ENCODE data around the gene METRN. TPM values are rescaled to one million over a fixed set of nuclear protein-coding genes. Genes with fewer than 3 reads are reported as not detected.
"Not testable (repeated sequence)": the region's sequence is repeated elsewhere in the genome, so short reads cannot be mapped to it uniquely, and the experiment has no call there.

Gene METRN
- total RNA-seq, 1 experiment from 2014 or later = 119 TPM

DNA sequence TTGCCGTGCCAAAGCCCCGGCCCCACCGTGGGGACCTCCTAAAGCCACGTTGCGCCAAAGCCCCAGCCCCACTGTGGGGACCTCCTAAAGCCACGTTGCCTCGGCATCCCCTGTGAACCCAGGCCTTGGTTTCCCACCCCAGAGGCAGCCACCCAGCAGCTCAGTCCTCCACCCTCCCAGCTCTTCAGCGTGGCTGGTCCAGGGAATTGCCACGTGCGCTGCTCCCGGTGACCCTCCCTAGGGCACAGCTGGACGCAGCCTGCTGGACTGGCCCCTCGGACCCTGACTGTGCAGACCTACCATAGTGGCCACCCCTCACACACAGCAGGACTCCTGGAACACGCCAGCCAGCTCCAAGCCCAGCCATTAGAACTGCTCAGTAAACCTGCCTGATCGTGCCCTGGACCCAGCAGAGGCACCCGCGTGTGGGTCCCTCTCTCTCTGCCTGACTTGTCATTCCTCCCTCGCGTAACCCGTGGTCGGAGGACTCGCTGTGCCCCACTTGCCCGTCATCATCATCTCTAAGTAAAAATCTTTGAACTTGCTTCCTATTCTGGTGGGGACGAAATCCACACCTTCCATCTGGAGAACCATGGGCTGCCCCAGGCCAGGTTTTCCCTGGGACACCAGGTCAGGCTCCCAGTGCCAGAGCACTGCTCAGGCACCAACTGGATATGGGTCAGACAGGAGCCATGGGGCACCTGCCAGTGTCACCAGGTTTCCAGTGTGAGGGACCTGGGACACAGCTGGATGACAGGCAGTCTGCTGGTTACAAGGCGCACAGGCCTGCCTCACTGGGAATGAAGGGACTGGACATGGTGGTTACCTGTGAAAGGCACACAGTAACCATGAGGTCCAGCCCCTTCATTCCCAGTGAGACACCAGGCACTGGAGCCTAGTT lies 20.3 kb downstream of the METRN start:
- DNase-seq (ENCODE audit: low read depth) = no peak

DNA sequence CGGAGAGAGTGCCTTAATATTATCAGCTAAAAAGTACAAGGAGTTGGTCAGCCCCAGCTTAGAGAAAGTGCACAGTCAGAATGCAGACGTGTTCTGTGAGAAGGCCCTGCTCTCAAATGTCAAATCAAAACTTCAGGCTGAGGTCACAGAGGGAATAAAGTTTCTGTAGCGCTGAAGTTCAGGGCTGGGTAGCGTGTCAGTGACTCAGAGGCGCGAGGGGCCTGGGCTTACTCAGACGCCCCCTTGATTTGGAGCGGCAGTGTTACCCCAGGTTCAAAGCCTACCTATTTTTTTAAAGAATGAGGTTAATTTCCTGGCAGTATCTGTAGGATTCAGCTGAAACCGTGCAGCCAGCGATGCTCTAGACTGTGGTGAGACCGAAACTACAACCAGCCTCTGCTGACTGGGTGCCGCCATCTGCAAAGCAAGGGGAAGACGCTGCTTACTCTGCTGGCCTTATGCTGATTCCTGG lies 21.1 kb downstream of the METRN start:
- no peak for DNase-seq (ENCODE audit: low read depth)

DNA sequence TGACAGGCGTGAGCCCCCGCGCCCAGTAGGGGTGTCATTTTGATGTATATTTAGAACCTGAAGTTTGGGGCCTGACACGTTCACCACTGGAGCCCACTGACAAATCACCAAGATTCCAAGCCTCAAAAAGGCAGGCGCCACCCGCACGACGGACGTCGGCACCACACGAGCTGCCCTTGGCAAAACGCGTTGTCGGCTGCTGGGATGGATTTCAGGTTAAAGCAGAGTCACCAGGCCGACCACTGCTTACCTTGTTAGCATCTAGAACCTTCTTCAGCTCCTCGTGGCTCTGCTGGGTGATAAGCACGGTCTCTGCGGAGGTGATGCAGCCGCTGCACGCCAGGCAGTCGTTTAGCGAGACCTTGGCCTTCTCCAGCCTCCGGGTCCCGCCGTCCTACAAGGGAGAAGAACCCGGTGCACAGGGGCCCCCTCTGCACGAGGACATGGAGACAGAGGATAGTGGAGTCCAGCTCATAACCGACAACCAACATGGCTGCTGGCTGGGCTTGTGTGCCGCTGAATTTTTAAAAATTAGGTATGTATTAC lies 22.1 kb downstream of the METRN start:
- no peak for DNase-seq (ENCODE audit: low read depth)

DNA sequence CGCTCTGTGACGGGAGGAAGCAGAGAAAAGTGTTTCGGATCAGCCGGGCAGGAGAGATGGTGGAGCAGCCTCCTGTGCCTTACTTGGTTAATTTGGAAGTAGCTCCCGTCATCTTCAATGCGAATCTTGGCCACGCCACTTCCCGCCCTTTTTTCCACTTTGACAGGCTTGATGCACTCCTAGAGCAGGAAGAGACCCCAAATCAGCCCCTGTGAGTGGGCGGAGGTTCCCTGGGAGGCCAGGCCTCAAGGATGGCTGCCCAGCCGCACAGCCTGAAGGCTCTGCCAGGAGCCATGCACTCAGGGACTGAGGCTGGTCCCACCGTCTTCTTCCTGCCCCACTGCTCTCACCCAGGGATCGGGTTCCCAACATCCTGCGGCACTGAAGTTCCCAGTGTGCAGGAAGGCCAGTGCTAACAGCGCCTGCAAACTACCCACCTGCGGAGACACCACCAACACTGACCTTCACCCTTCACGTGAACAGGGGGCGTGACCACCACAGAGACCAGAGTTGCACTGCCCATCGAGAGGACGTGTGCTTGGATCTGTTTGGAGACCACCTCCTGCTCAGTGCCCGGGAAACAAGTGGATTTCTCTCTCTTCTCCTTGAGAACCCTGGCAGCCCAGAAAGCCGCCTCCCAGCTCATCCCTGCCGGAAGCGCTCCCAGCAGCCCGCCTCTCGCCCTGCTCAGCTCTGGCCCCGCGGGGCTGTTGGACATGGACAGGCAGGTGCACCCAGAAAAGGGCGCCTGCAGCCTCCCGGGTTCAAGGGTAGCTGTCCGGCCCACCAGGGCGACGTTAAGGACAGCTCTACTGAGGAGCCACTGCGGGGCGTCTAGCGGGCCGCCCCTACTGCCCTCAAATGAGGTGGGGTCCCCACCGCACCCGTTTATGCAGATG lies 24.9 kb downstream of the METRN start:
- no peak for DNase-seq (ENCODE audit: low read depth)

DNA sequence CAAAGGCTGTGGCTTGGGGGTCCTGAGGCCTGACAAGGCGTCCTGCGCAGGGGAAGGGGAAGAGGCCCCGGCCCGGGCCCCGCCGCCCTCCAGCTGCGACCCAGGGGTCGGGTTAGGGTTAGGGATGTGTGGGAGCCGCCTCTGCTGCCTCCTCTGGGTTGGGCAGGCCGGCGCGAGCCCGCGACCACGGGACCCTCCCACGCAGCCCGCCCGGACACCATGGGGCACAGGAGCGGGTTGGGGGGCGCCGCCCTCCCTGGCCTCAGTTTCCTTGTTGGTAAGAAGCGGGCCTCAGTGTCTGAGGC lies 25.5 kb downstream of the METRN start:
- DNase-seq (ENCODE audit: low read depth) = no peak

DNA sequence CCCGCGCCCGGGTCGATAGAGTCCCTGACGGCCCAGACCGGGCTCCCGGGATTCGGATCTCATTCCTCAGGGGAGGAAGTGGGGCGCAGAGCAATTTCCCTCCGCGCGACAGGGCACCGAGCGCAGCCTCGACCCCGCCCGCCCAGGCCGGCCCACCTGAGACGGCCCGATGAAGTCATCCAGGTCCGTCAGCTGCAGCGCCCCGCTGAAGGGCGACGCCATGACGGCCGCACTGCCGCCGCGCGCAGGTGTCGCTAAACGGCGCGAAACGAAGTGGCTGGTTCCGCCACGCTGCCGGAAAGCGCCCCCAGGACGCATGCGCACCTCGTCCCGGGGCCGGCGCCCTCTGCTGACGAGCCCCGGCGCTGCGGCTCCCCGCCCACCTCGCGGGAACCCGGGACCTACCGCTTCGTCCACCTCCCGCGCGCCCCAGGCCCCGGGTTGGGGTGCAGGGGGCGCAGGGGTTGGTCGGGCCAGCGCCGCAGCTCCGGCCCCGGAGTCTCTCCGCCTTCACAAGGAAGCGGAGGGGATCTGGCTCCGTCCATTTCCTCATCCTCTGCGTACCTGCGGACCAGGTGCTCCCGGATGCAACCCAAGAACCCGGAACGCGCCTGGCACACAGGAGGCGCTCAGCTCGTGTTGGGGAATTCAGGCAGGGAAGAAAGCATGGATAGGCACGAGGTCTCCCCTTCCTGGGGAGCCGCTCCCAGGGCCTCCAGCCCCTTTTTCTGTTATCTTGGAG lies 26.0 kb downstream of the METRN start, which contains the start of gene CIAO3:
CIAO3 (minus strand) TSS at position 234 of the 742 bp plus-strand sequence; CDS start at position 222, 12 bp downstream.
- DNase-seq (ENCODE audit: low read depth) = peak; percentile 80

DNA sequence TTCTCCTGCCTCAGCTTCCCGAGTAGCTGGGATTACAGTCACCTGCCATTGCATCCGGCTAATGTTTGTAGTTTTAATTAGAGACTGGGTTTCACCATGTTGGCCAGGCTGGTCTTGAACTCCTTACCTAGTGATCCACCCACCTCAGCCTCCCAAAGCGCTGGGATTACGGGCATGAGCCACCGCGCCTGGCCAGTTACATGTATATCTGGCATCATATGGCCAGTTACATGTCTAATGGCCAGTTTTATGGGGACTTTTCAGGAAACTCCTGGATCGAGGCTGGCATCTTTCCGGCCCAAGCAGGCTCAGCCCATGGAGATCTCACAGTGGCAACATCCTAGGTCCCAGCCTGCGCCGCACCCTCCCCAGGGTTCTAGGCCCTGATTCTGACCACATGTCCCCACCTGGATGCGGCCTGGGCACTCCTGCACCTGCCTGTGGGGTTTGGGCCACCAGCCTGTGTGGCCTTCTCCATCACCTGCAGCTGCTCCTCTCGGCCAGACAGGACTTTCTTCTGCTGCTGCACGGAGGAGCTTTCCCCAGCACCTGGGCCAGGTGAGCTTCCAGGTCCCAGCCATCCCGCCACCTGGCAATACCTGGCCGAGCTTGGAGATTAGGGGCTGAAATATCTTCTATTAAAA lies 27.2 kb downstream of the METRN start:
- DNase-seq (ENCODE audit: low read depth) = no peak

DNA sequence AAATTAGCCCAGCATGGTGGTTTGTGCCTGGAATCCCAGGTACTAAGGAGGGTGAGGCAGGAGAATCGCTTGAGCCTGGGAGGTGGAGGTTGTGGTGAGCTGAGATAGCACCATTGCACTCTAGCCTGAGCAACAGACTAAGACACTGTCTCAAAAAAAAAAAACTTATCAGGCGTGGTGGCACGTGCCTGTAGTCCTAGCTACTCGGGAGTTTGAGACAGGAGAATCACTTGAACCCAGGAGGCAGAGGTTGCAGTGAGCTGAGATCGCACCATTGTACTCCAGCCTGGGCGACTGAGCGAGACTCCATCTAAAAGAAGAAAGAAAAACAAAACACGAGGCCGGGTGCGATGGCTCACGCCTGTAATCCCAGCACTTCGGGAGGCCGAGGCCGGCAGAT lies 28.0 kb downstream of the METRN start:
- not testable (repeated sequence) for DNase-seq (ENCODE audit: low read depth)

DNA sequence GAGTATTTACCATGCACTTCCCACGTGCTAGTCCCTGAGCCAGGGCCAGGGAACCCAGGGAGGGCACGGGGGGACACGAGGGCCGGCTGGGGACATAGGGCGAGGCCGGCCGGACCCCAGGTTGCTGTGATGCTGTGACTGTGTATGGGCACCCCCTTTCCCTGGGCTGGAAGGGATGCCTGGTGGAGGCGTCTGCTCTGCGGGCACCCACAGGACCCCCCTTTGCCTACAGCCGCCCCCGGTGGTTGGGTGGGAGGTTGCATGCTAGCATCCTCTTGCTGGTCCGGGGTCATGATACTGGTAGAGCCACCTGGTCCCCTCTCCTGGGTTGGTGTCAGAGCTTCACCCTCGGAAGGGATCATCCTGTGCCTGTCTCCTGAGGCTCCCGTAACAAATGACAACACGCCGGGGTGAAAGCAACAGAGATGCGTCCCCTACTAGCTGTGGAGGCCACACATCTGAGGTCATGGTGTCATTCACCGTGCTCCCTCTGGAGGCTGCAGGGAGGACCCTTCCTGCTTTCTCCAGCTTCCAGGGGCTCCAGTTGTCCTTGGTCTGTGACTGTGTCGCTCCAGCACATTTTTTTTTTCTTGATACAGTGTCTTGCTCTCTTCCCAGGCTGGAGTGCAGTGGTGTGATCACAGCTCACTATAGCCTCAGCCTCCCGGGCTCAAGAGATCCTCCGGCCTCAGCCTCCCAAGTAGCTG lies 29.0 kb downstream of the METRN start:
- no peak for DNase-seq (ENCODE audit: low read depth)

DNA sequence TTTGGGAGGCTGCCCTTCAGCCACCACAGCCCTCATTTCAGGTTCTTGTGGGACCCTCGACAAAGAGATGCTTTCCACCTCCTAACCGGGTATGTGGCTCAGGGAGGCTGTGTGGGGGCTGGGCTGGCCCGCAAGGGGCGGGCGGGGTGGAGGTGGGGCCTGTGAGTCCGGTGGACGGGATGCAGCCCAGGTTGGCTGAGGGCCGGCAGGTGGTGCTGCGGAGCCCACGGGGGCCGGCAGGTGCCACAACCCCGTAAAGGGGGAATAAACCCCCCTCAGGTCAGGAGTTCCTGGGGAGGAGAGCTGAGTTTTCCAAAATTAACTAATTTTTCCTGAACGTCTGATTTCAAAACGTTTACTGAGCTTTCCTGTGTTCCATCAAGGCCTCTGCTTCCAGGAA lies 30.8 kb downstream of the METRN start:
- DNase-seq (ENCODE audit: low read depth) = no peak

DNA sequence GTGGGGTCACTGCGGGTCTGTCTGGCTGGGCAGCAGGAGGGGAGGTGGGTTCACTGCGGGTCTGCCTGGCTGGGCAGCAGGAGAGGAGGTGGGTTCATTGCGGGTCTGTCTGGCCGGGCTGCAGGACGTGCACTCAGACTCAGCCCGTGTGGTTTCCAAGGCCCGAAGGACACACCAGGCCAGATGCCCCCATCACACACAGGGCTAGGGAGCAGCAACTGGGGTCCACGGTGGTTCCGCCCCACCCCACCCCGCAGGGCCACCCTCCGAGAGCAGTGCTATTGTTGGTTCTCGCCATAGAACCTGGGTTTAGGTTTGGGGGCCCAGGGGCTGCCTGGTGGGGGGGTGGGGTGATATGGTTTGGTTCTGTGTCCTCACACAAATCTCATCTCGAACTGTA lies 31.7 kb downstream of the METRN start:
- DNase-seq (ENCODE audit: low read depth) = no peak

DNA sequence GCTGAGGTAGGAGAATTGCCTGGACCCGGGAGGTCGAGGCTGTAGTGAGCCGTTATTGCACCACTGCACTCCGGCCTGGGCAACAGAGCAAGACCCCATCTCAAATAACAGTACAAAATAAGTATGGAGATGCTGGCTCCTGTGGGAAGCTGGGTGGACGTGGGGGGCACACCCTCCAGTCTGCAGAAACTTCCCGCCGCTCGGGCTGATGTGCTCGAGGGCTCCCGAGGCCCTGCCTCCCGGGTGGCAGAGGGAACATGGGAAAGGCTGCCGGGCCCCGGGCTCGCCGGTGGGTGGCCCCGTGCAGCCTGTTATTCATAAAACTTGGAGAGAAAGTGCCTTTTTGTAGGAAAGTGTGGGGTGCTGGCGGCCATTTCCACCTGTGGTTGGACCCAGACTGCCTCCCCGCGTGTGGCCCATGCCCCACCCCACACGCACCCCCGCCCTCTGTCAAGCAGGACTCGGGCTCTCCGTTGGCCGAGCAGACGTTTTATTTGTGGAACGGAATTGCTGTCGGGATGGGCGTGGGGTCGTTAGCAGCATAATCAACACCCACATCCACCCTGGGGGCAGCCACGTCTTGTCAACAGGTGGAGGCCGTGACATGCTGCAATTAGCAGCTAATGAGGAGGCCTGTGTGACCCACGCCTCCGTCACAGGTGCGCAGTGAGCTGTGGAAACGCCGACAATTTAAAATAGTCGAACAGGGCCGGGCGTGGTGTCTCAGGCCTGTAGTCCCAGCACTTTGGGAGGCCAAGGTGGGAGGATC lies 33.2 kb downstream of the METRN start:
- DNase-seq (ENCODE audit: low read depth) = no peak

DNA sequence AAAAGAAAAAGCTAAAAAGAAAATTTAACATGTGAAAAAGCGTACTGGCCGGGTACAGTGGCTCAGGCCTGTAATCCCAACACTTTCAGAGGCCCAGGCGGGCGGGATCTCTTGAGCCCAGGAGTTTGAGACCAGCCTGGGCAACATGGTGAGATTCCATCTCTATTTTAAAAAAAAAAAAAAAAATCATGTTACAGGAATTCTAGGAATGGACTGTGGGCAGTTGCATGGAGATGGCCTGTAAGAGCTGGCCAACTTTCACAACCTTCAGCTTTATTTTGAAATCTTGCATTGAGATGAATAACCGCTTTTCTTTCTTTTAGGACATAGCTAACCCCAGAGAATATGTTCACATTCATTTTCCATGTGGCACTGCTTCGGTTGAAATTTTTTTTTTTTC lies 34.1 kb downstream of the METRN start:
- no peak for DNase-seq (ENCODE audit: low read depth)

DNA sequence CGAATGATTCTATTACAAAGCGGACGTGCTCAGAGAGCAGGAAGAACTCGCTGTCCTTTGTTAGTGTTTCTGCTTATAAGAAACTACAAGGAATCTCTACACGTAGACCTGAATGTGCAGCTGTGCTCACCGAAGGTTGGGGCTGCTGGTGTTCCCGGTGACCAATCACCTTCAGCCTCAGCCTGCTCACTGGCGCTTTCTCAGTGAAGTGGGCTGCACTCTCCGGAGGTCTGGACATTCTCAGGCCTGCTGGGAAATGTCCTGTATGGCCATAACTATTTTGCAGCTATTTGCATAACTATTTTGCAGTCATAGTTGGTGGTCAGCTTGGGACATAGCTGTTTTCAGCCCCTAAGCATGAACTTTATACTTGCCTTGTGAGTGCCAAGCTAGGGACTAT lies 35.6 kb downstream of the METRN start:
- no peak for DNase-seq (ENCODE audit: low read depth)

DNA sequence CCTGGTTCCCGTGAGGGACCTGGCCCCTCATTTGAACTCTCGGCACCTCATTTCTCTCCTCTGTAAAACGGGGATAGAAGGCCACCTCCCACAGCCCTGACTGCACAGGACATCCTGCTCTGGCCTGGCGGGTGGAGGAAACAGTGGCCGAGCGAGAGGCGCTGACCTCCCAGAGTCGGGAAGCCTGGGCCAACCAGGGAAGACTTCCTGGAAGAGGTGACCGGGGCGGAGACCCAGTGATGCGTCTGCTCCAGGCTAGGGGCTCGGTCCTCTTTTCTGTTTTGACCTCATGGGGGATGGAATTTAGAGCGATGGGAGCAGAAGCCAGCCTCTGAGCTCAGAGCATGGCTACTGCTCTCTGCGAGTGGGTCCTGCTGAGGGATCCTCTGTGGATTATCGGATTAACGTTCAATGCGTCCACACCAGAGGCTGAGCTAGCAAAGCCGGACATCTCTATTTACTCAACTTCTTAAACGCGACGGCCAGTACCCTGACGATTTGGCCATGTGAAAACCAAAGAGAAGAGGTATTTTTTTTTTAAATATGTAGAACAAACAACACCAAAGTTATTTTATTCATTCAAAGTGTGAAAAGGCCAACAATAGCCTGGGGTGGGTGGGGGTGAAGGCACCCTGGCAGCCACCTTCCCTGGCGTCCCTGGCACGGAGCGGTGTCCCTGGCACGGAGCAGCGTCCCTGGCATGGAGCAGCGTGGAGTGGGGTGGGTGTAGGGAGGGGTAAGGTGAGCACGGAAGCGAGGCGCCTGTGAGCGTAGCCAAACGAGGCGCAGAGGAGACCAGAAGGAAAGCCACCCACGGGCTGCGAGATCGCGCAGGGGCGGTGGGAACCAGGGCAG lies 36.5 kb downstream of the METRN start:
- no peak for DNase-seq (ENCODE audit: low read depth)

DNA sequence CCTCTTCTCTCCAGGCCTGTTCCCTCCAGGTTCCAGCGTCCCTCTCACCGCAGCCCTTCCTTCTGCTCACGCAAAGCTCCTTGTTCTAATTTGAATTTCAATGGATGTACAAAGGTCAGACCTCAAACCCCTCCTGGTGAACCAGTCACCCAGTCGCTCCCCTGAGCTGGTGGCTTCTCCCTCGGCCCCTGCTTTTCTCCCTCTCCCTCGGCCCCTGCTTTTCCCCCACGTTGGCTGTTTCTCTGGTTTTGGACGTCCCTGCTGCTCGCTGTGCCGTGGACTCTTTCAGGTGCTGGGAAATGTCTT lies 37.0 kb downstream of the METRN start:
- no peak for DNase-seq (ENCODE audit: low read depth)

DNA sequence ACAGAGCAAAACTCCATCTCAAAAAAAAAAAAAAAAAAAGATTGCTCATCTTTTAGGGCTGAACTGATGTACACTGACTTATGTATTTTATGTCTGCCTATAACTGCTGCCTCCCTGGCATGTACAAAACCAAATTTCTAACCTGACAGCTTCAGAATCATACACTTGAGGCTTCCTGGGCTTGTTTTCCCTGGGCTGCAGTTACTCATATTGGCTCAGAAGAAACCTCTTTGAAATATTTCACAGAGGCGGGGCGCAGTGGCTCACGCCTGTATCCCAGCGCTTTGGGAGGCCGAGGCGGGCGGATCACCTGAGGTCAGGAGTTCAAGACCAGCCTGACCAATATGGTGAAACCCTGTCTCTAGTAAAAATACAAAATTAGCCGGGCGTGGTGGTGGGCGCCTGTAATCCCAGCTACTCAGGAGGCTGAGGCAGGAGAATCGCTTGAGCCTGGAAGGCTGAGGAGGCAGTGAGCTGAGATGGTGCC lies 39.2 kb downstream of the METRN start:
- not testable (repeated sequence) for DNase-seq (ENCODE audit: low read depth)

DNA sequence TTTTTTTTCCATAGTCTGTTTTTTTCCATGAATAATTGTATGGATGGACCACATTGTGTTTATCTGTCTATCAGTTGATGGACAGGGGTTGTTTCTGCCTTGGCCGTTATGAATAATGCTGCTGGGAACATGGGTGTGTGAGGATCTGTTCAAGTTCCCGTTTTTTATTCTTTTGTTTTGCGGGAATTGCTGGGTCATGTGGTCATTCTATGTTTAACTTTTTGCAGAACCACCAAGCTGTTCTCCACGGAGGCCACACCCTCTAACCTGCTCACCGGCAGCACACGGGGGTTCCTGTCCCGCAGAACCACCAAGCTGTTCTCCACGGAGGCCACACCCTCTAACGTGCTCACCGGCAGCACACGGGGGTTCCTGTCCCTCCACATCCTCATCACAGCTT lies 39.7 kb downstream of the METRN start:
- DNase-seq (ENCODE audit: low read depth) = no peak
